ENCODE results near the gene LPCAT4.
"Not testable (repeated sequence)": the region's sequence is repeated elsewhere in the genome, so short reads cannot be mapped to it uniquely, and the experiment has no call there.

LPCAT4 gene

GRCh38 chr15:34362047-34362773 lies 4.8 kb downstream of the LPCAT4 start:
- no peak for DNase-seq

- no peak for DNase-seq
Measured at GRCh38 chr15:34361278-34361677, 5.7 kb downstream of the LPCAT4 start.

- DNase-seq, result no peak
Measured at GRCh38 chr15:34360298-34360697, 6.7 kb downstream of the LPCAT4 start.

- no peak for DNase-seq
Measured at GRCh38 chr15:34359416-34359815, 7.6 kb downstream of the LPCAT4 start.

GRCh38 chr15:34358948-34359347 lies 8.0 kb downstream of the LPCAT4 start:
- no peak for DNase-seq

GRCh38 chr15:34358367-34358766 lies 8.6 kb downstream of the LPCAT4 start:
- DNase-seq, result no peak

- no peak for DNase-seq
Measured at GRCh38 chr15:34357653-34358052, 9.3 kb downstream of the LPCAT4 start.

GRCh38 chr15:34355241-34355640 lies 11.8 kb downstream of the LPCAT4 start:
- no peak for DNase-seq

GRCh38 chr15:34354286-34354685 lies 12.7 kb downstream of the LPCAT4 start:
- no peak for DNase-seq

- DNase-seq, result no peak
Measured at GRCh38 chr15:34353627-34354026, 13.4 kb downstream of the LPCAT4 start.

- DNase-seq, result not testable (repeated sequence)
Measured at GRCh38 chr15:34352996-34353395, 14.0 kb downstream of the LPCAT4 start.

GRCh38 chr15:34349769-34350168 lies 17.2 kb downstream of the LPCAT4 start:
- DNase-seq, result no peak

GRCh38 chr15:34348735-34349300 lies 18.2 kb downstream of the LPCAT4 start:
- DNase-seq, result no peak

- DNase-seq, result no peak
Measured at GRCh38 chr15:34347951-34348638, 18.9 kb downstream of the LPCAT4 start.

GRCh38 chr15:34342737-34343575 lies 24.0 kb downstream of the LPCAT4 start, which contains the start of the genes NOP10 and NUTM1:
NOP10 (minus strand) TSS chr15:34343136; CDS start chr15:34343073, 63 bp downstream.
NUTM1 (plus strand) TSS chr15:34343315; CDS start chr15:34343697, 382 bp downstream.
- DNase-seq, result peak; percentile 96

GRCh38 chr15:34342213-34342736 lies 24.7 kb downstream of the LPCAT4 start:
- DNase-seq, result peak; percentile 25

GRCh38 chr15:34341381-34342212 lies 25.4 kb downstream of the LPCAT4 start:
- no peak for DNase-seq

- DNase-seq, result no peak
Measured at GRCh38 chr15:34339946-34340345, 27.1 kb downstream of the LPCAT4 start.

- DNase-seq, result no peak
Measured at GRCh38 chr15:34338347-34338746, 28.6 kb downstream of the LPCAT4 start.

GRCh38 chr15:34337557-34338306 lies 29.3 kb downstream of the LPCAT4 start, which contains the start of gene SLC12A6:
SLC12A6 (minus strand) TSS chr15:34337781; CDS start chr15:34336680, 1,101 bp downstream.
- peak; percentile 95 for DNase-seq

All from CD4-positive, alpha-beta T cell treated with Interleukin-17A for 4 hours (primary cell).